Measurements from ENCODE around the gene OBSCN.

- no peak for TF ChIP-seq POLR2AphosphoS5 (IDR thresholded peaks at IDR 0.05)
- no peak for TF ChIP-seq CTCF (IDR thresholded peaks at IDR 0.05)
Measured at GRCh38 chr1:228209657-228210056, 1.8 kb downstream of the OBSCN start.

All from prostate gland (tissue), 2 donors.